ENCODE data around the gene ACAP3. TPM values are rescaled to one million over a fixed set of nuclear protein-coding genes. Genes with fewer than 3 reads are reported as not detected.

Gene ACAP3
- total and polyA plus RNA-seq, 4 donors: 2.7 to 24.8 (median 15.0) TPM

DNA sequence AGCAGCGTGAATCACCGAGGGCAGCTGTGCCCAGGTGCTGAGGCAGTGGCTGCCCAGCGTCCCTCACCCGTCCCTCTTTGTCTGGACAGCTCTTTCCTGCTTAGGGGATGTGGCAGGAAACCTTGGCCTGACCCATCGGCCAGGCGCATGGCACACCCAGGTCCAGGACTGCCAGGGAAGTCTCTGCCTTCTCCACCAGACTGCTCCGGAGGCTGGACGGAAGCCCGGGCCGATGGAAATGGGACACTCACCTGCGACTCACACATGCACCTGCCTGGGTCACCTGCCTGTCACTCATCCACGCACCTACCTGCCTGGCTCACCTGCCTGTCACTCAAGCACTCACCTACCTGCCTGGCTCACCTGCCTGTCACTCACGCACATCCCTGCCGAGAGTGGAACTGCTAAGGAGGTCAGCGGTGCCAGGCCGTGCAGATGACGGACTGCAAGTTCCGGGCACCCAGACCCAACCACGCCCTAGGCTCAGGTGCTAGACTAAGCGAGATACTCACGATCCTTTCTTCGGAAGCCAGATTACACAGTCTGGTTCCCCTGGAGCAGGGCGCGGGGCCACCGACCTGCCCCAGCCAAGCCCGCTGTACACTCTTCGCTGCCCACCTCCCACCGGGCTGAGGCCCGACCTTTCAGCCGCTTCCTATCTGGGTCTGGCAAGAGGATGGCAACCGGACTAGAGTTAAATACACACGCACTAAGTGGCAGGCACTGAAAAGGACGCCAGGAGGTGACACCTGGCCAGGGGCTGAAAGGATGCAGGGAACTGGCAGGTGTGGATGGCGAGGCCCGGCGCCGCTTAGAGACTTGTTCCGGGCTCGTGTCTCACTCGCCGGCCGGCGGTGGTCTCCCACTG, 35.2 kb downstream of the ACAP3 start:
- H3K36me3 ChIP-seq (ENCODE audit: control insufficient read depth in 4 of 4, insufficient read depth in 3 of 4, low read depth in 1 of 4, low read length in 3 of 4): peaks cover under 1 to 4% (median 2%) of the 10 kb centered on the region in 4 donors
- peak overlapping the region; percentile 89 to 95 (median 94) for H3K4me3 ChIP-seq (ENCODE audit: low read depth in 1 of 3, low read length in 3 of 3)
- peak overlapping the region; percentile 43 to 73 for H3K9ac ChIP-seq (ENCODE audit: low read depth in 1 of 2, low read length in 2 of 2)
- no peak for DNase-seq (ENCODE audit: low spot score)
- H3K27ac ChIP-seq (ENCODE audit: low read depth in 1 of 2, low read length in 2 of 2): peak overlapping the region; percentile 13 to 23
- TF ChIP-seq RAD21 (IDR thresholded peaks at IDR 0.05): peak in 1 of 2 donors; percentile 5
- TF ChIP-seq, protein P1, sequence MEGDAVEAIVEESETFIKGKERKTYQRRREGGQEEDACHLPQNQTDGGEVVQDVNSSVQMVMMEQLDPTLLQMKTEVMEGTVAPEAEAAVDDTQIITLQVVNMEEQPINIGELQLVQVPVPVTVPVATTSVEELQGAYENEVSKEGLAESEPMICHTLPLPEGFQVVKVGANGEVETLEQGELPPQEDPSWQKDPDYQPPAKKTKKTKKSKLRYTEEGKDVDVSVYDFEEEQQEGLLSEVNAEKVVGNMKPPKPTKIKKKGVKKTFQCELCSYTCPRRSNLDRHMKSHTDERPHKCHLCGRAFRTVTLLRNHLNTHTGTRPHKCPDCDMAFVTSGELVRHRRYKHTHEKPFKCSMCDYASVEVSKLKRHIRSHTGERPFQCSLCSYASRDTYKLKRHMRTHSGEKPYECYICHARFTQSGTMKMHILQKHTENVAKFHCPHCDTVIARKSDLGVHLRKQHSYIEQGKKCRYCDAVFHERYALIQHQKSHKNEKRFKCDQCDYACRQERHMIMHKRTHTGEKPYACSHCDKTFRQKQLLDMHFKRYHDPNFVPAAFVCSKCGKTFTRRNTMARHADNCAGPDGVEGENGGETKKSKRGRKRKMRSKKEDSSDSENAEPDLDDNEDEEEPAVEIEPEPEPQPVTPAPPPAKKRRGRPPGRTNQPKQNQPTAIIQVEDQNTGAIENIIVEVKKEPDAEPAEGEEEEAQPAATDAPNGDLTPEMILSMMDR (IDR thresholded peaks at IDR 0.05; ENCODE audit: low read depth, low read length, missing input control): no peak
- H3K27me3 ChIP-seq (ENCODE audit: control insufficient read depth in 4 of 4, insufficient read depth in 4 of 4, low read length in 3 of 4): no peaks in the 10 kb centered on the region
- peaks cover 13 to 39% (median 30%) of the 10 kb centered on the region in 4 donors for H3K4me1 ChIP-seq (ENCODE audit: control insufficient read depth in 4 of 4, insufficient read depth in 4 of 4, low read length in 3 of 4)
- H3K9me3 ChIP-seq (ENCODE audit: control insufficient read depth in 4 of 4, low read length in 3 of 4): no peaks in the 10 kb centered on the region
- 19% methylated on average over 43 of the region's 43 CpGs for WGBS

DNA sequence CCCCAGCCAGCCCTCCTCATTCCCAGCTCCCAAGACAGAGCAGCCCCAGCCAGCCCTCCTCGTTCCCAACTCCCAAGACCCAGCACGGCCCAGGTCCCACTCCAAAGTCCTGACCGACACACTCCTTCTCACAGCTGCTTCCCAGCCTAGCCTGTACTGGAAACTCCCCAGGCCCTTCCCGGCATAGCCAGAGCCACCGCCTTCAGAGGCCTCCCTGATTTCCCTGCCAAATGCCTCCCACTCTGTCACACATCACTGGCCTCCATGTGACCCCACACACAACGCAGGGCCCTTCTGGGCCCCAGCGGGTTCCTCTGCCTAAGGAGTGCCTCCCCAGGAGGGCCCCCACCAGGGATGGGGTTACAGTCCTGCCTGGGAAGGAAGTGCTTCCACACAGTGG, 36.9 kb downstream of the ACAP3 start:
- no peak for DNase-seq (ENCODE audit: low spot score)
- no peak overlapping the region for H3K9ac ChIP-seq (ENCODE audit: low read depth in 1 of 2, low read length in 2 of 2)
- H3K36me3 ChIP-seq (ENCODE audit: control insufficient read depth in 4 of 4, insufficient read depth in 3 of 4, low read depth in 1 of 4, low read length in 3 of 4): peaks cover 2 to 11% (median 9%) of the 10 kb centered on the region in 4 donors
- TF ChIP-seq, protein P2, sequence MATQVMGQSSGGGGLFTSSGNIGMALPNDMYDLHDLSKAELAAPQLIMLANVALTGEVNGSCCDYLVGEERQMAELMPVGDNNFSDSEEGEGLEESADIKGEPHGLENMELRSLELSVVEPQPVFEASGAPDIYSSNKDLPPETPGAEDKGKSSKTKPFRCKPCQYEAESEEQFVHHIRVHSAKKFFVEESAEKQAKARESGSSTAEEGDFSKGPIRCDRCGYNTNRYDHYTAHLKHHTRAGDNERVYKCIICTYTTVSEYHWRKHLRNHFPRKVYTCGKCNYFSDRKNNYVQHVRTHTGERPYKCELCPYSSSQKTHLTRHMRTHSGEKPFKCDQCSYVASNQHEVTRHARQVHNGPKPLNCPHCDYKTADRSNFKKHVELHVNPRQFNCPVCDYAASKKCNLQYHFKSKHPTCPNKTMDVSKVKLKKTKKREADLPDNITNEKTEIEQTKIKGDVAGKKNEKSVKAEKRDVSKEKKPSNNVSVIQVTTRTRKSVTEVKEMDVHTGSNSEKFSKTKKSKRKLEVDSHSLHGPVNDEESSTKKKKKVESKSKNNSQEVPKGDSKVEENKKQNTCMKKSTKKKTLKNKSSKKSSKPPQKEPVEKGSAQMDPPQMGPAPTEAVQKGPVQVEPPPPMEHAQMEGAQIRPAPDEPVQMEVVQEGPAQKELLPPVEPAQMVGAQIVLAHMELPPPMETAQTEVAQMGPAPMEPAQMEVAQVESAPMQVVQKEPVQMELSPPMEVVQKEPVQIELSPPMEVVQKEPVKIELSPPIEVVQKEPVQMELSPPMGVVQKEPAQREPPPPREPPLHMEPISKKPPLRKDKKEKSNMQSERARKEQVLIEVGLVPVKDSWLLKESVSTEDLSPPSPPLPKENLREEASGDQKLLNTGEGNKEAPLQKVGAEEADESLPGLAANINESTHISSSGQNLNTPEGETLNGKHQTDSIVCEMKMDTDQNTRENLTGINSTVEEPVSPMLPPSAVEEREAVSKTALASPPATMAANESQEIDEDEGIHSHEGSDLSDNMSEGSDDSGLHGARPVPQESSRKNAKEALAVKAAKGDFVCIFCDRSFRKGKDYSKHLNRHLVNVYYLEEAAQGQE (IDR thresholded peaks at IDR 0.05): no peak
- no peak for TF ChIP-seq TAF1 (conservative IDR thresholded peaks at IDR 0.05)
- no peak for TF ChIP-seq SP1 (IDR thresholded peaks at IDR 0.05)
- no peak for TF ChIP-seq JUND (IDR thresholded peaks at IDR 0.05)
- TF ChIP-seq EGR1 (IDR thresholded peaks at IDR 0.05; ENCODE audit: low read depth in 2 of 2): no peak
- no peak for TF ChIP-seq GABPA (IDR thresholded peaks at IDR 0.05 in 1 of 2, conservative IDR thresholded peaks at IDR 0.05 in 1 of 2)
- TF ChIP-seq, protein P3, sequence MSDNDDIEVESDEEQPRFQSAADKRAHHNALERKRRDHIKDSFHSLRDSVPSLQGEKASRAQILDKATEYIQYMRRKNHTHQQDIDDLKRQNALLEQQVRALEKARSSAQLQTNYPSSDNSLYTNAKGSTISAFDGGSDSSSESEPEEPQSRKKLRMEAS (IDR thresholded peaks at IDR 0.05): no peak
- TF ChIP-seq, protein P1 (IDR thresholded peaks at IDR 0.05; ENCODE audit: low read depth, low read length, missing input control): no peak
- TF ChIP-seq NR2F2 (IDR thresholded peaks at IDR 0.05): no peak
- TF ChIP-seq YY1 (IDR thresholded peaks at IDR 0.05): no peak
- no peak for TF ChIP-seq HNF4A (conservative IDR thresholded peaks at IDR 0.05)
- TF ChIP-seq, protein P4, sequence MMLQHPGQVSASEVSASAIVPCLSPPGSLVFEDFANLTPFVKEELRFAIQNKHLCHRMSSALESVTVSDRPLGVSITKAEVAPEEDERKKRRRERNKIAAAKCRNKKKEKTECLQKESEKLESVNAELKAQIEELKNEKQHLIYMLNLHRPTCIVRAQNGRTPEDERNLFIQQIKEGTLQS (IDR thresholded peaks at IDR 0.05): no peak
- no peak for TF ChIP-seq FOXA2 (IDR thresholded peaks at IDR 0.05)
- no peak for TF ChIP-seq HNF4G (IDR thresholded peaks at IDR 0.05)
- no peak overlapping the region for H3K27ac ChIP-seq (ENCODE audit: low read depth in 1 of 2, low read length in 2 of 2)
- H3K4me3 ChIP-seq (ENCODE audit: low read depth in 1 of 3, low read length in 3 of 3): no peak overlapping the region
- H3K9me3 ChIP-seq (ENCODE audit: control insufficient read depth in 4 of 4, low read length in 3 of 4): no peaks in the 10 kb centered on the region
- WGBS: 86% methylated on average over 7 of the region's 7 CpGs
- no peaks in the 10 kb centered on the region for H3K27me3 ChIP-seq (ENCODE audit: control insufficient read depth in 4 of 4, insufficient read depth in 4 of 4, low read length in 3 of 4)
- H3K4me1 ChIP-seq (ENCODE audit: control insufficient read depth in 4 of 4, insufficient read depth in 4 of 4, low read length in 3 of 4): peaks cover 13 to 39% (median 30%) of the 10 kb centered on the region in 4 donors

Data from liver (tissue), 9 donors.